K562 (cell line): ENCODE results near the gene CACNG6. TPM values are rescaled to one million over a fixed set of nuclear protein-coding genes. Genes with fewer than 3 reads are reported as not detected.

ENCODE experiments used
- ATAC-seq: fragments of 200-7000 bp; cut with Tn5 transposase; 3 replicates; pipeline ENCODE4 v1.9.1; 2020; ENCODE audit warnings: moderate library complexity
- BruUV-seq: library from RNA; stranded (reverse); fragments of 400-500 nt; replicated peaks from 2 replicates; lab custom pipeline; 2021; lab: Mats Ljungman, UMichigan
- CTCF ChIA-PET: fragments of 300-600 bp; formaldehyde crosslinking; extraction: SDS; loops from one replicate; lab custom pipeline; 2021; ENCODE audit warnings: low intra/inter-chr PET ratio; lab: Yijun Ruan, JAX
- POLR2A ChIA-PET: fragments of 300-600, 350-650 bp; sonication (Branson Sonifier 250); formaldehyde crosslinking; extraction: SDS; loops from one replicate; lab custom pipeline; 2021; ENCODE audit warnings: antibody characterized with exemption, inconsistent platforms; lab: Yijun Ruan, JAX
- DNase-seq, 4 experiments: peaks; one replicate each; pipeline versions ENCODE4 v3.0.0 to v3.0.0-alpha.2; 2011 to 2018; ENCODE audit warnings: low spot score in 3 of 4, mixed read lengths in 3 of 4; ENCODE audit errors: extremely low read depth in 1 of 4
- FAIRE-seq: peaks from 2 replicates; lab custom pipeline; 2011; peaks lifted over from hg19 to GRCh38; lab: Jason Lieb, UNC
- H2AFZ ChIP-seq: 2 replicates; pipeline ENCODE4 v1.6.0; 2011; ENCODE audit warnings: low read depth, low read length, control low read depth, inconsistent platforms
- H3K27ac ChIP-seq: fragments of 200-600 bp; 3 replicates; pipeline ENCODE4 v1.8.0; 2011; ENCODE audit warnings: low read depth, mild to moderate bottlenecking, control low read depth, inconsistent platforms, low read length, moderate library complexity, mixed read lengths; ENCODE audit errors: extremely low read depth
- H3K27me3 ChIP-seq, 2 experiments: fragments of 300-600 bp in 1 of 2; 2 replicates in 1 of 2; 3 replicates in 1 of 2; pipeline versions ENCODE4 v1.6.0 to v1.8.0; 2011; ENCODE audit warnings: inconsistent platforms in 2 of 2, low read length in 2 of 2, mild to moderate bottlenecking in 1 of 2, mixed read lengths in 1 of 2, moderate library complexity in 1 of 2; ENCODE audit not compliant: control insufficient read depth in 2 of 2, insufficient read depth in 2 of 2
- H3K36me3 ChIP-seq: fragments of 300-600 bp; 3 replicates; pipeline ENCODE4 v1.8.0; 2011; ENCODE audit warnings: mild to moderate bottlenecking, low read length, inconsistent platforms; ENCODE audit not compliant: control insufficient read depth, insufficient read depth
- H3K4me1 ChIP-seq, 2 experiments: fragments of 200-600 bp in 1 of 2; replicated peaks in 1 of 2; 2 replicates in 1 of 2; 3 replicates in 1 of 2; pipeline versions ENCODE4 v1.5.1 to v1.8.0; 2011; ENCODE audit warnings: inconsistent platforms in 2 of 2, low read length in 2 of 2, mild to moderate bottlenecking in 1 of 2, mixed read lengths in 1 of 2, moderate library complexity in 1 of 2; ENCODE audit not compliant: control insufficient read depth in 2 of 2, insufficient read depth in 2 of 2
- H3K4me2 ChIP-seq: 2 replicates; pipeline ENCODE4 v1.6.1; 2011; ENCODE audit warnings: low read length, control low read depth, inconsistent platforms, mixed read lengths; ENCODE audit not compliant: insufficient read depth
- H3K4me3 ChIP-seq: fragments of 200-600 bp; sonication (generic), shearing (Covaris generic); 2 replicates; pipeline ENCODE4 v1.5.1; 2016; ENCODE audit warnings: control low read depth, inconsistent platforms
- H3K79me2 ChIP-seq: fragments of 200-600 bp; 3 replicates; pipeline ENCODE4 v1.8.0; 2011; ENCODE audit warnings: low read length, inconsistent platforms; ENCODE audit not compliant: control insufficient read depth, insufficient read depth
- H3K9ac ChIP-seq, 2 experiments: 2 replicates each; pipeline versions ENCODE4 v1.6.0 to v1.6.1; 2011; ENCODE audit warnings: low read depth in 2 of 2, low read length in 2 of 2, control low read depth in 1 of 2, inconsistent platforms in 1 of 2, mild to moderate bottlenecking in 1 of 2, mixed read lengths in 1 of 2; ENCODE audit not compliant: insufficient read depth in 1 of 2
- H3K9me1 ChIP-seq: one replicate; pipeline ENCODE4 v1.6.0; 2011; ENCODE audit warnings: inconsistent platforms, mild to moderate bottlenecking, low read length, moderate library complexity; ENCODE audit not compliant: control insufficient read depth, insufficient read depth
- H3K9me3 ChIP-seq: replicated peaks from 2 replicates; pipeline ENCODE4 v1.5.1; 2011; ENCODE audit warnings: low read depth, low read length, inconsistent platforms; ENCODE audit not compliant: control insufficient read depth, insufficient read depth
- H4K20me1 ChIP-seq: replicated peaks from 2 replicates; pipeline ENCODE4 v1.6.1; 2011; ENCODE audit warnings: low read length, inconsistent platforms, mixed read lengths; ENCODE audit not compliant: control insufficient read depth, insufficient read depth
- SP1 ChIP-seq: sonication (generic); formaldehyde crosslinking; IDR thresholded peaks from 2 replicates; pipeline ENCODE4 v1.8.1; 2022; ENCODE audit warnings: mild to moderate bottlenecking, missing genetic modification reagents
- ZNF217 ChIP-seq: sonication (generic); formaldehyde crosslinking; IDR thresholded peaks from 2 replicates; pipeline ENCODE4 v1.8.0; 2022; ENCODE audit warnings: mild to moderate bottlenecking, missing genetic modification reagents
- ZNF263 ChIP-seq: sonication (generic); formaldehyde crosslinking; IDR thresholded peaks from 2 replicates; pipeline ENCODE4 v1.8.0; 2022; ENCODE audit warnings: mild to moderate bottlenecking, missing genetic modification reagents, borderline replicate concordance
- ZNF431 ChIP-seq: sonication (generic); formaldehyde crosslinking; IDR thresholded peaks from 2 replicates; pipeline ENCODE4 v1.8.0; 2022; ENCODE audit warnings: mild to moderate bottlenecking, missing genetic modification reagents
- ZNF444 ChIP-seq: fragments of 250-450 bp; sonication (Bioruptor Pico); IDR thresholded peaks from 2 replicates; pipeline ENCODE4 v1.4.0; 2020; ENCODE audit warnings: mild to moderate bottlenecking, moderate library complexity
- WGBS: fragments of 100-300 bp; shearing (Covaris generic); methylation state at CpG from one replicate; pipeline ENCODE4 v1.1.6; 2016; ENCODE audit warnings: low coverage, mixed read lengths; ENCODE audit not compliant: insufficient coverage; ENCODE audit errors: missing lambda C conversion rate; 5-methylcytosine and 5-hydroxymethylcytosine counted together
- in situ Hi-C: fragments of 300-500 bp; cut with MboI; formaldehyde crosslinking; loops from 4 replicates; pipeline ENCODE4 v1.15.0; 2018; ENCODE audit warnings: inconsistent platforms, mixed read lengths
- intact Hi-C: fragments of 100-400 bp; cut with micrococcal nuclease; formaldehyde crosslinking; loops from 2 replicates; pipeline ENCODE4 v1.14.2; 2022
- polyA plus RNA-seq, 8 experiments: library from polyadenylated mRNA; depleted of rRNA in 4 of 8; stranded (reverse) in 5 of 8; unstranded in 3 of 8; fragments of >200 nt; fragmentation: Nextera tagmentation in 2 of 8; fragmentation: Illumina TruSeq in 1 of 8; extraction: Ambion mirVana in 2 of 8; extraction: Trizol in 1 of 8; gene quantifications; 2 replicates each; pipeline versions ENCODE4 v1.2.1 to v1.2.3, GENCODE V29; 2011 to 2014; ENCODE audit warnings: inconsistent platforms in 1 of 8, missing spikeins in 1 of 8
- total RNA-seq, 7 experiments: library from RNA; depleted of rRNA in 6 of 7; stranded (reverse); fragments of >200 nt in 6 of 7; fragmentation: Illumina TruSeq in 2 of 7; extraction: Trizol in 2 of 7; gene quantifications; 2 replicates each; pipeline versions ENCODE4 v1.2.1 to v1.2.3, GENCODE V29; 2011 to 2021; ENCODE audit warnings: low replicate concordance in 1 of 7
- TF ChIP-seq, protein P1 (sequence below): sonication (generic); formaldehyde crosslinking; IDR thresholded peaks from 2 replicates; pipeline ENCODE4 v1.8.0; 2022; ENCODE audit warnings: missing genetic modification reagents, mild to moderate bottlenecking, moderate library complexity, borderline replicate concordance
- TF ChIP-seq, protein P2 (sequence below): conservative IDR thresholded peaks from 2 replicates; pipeline ENCODE4 v1.6.1; 2011; ENCODE audit warnings: low read depth, mild to moderate bottlenecking, low read length; ENCODE audit not compliant: control insufficient read depth

CACNG6 gene
- total and polyA plus RNA-seq, 9 of the 15 experiments (the other 6 are each of a cell fraction or from before 2014, with no cell fraction given) = not detected

DNA sequence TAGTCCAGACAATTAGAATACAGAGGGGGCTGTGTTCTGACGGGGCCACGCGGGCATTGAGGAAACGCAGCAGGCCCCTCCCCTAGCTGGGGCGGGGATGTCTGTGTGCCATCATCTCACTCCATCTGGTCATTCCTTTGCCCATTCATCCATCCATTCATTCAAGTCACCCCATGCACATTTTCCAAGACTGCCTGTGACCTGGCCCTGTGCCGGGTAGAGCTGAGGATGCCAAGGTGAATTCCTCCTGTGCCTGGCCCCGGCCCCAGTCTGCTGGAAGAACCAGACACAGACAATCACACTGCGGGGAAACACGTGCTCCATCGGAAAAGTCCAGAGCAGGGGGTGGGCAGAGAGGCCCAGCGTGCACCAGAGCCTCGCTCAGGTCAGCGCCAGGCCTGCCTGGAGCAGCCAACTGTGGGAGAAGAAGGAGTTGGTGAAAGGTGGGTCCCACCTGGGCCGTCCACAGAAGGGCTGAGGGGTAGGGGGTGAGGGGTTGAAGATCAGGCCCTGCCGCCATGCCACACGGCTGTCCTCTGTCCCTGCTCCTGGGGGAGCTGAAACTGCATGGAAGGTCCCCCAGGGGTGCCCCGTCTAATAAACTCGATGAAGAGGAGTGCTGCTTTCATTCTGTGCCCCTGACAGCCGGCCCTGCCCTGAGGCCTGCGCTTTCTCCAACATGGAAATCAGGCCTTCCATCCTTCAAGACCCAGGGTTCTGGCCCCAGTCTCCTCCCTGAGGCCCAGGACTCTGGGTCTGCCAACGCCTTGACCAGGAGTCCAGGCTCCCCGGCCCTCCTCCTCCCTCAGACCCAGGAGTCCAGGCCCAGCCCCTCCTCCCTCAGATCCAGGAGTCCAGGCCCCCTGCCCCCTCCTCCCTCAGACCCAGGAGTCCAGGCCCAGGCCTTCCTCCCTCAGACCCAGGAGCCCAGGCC lies 1.6 kb upstream of the CACNG6 start:
- H3K9me3 ChIP-seq = no peaks in the 10 kb centered on the region
- no peak overlapping the region for H3K4me2 ChIP-seq
- TF ChIP-seq, protein P1, sequence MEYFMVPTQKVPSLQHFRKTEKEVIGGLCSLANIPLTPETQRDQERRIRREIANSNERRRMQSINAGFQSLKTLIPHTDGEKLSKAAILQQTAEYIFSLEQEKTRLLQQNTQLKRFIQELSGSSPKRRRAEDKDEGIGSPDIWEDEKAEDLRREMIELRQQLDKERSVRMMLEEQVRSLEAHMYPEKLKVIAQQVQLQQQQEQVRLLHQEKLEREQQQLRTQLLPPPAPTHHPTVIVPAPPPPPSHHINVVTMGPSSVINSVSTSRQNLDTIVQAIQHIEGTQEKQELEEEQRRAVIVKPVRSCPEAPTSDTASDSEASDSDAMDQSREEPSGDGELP (CRISPR knock-in tag) = no peak
- TF ChIP-seq ZNF431 (CRISPR knock-in tag) (no peak), ZNF444 (CRISPR knock-in tag) (no peak), ZNF263 (no peak), SP1 (CRISPR knock-in tag) (no peak), ZNF217 (CRISPR knock-in tag) (no peak)
- TF ChIP-seq, protein P2, sequence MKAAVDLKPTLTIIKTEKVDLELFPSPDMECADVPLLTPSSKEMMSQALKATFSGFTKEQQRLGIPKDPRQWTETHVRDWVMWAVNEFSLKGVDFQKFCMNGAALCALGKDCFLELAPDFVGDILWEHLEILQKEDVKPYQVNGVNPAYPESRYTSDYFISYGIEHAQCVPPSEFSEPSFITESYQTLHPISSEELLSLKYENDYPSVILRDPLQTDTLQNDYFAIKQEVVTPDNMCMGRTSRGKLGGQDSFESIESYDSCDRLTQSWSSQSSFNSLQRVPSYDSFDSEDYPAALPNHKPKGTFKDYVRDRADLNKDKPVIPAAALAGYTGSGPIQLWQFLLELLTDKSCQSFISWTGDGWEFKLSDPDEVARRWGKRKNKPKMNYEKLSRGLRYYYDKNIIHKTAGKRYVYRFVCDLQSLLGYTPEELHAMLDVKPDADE = no peak
- no peaks in the 10 kb centered on the region for H3K9me1 ChIP-seq
- H3K36me3 ChIP-seq = no peaks in the 10 kb centered on the region
- DNase-seq (no peak), FAIRE-seq (no peak), ATAC-seq (no peak)
- WGBS = 2% methylated on average over 22 of the region's 22 CpGs
- CTCF ChIA-PET = no interaction called here
- BruUV-seq = no TSS peak
- no peaks in the 10 kb centered on the region; the same call in 1 of the 2 replicates for H4K20me1 ChIP-seq
- POLR2A ChIA-PET = no interaction called here
- no peaks in the 10 kb centered on the region for H3K79me2 ChIP-seq
- no peak overlapping the region for H3K9ac ChIP-seq
- no peak overlapping the region for H2AFZ ChIP-seq
- intact Hi-C loops = no loop called here
- in situ Hi-C loops = no loop called here
- peaks cover 0 to 8% of the 10 kb centered on the region in 2 experiments; a peak in 2 of 5 replicates for H3K4me1 ChIP-seq
- no peak overlapping the region for H3K4me3 ChIP-seq
- no peak overlapping the region for H3K27ac ChIP-seq
- H3K27me3 ChIP-seq = peaks cover 9 to 48% of the 10 kb centered on the region in 2 experiments
